HT-29 (cell line): ENCODE data around the gene ABCC4. TPM values are rescaled to one million over a fixed set of nuclear protein-coding genes. Genes with fewer than 3 reads are reported as not detected.

Source experiments
- DNase-seq: peaks from one replicate; pipeline ENCODE4 v3.0.0-alpha.2; 2015; ENCODE audit warnings: low spot score
- total RNA-seq: library from RNA; depleted of rRNA; stranded (reverse); fragments of >200 nt; shearing (Covaris generic); gene quantifications from 2 replicates; pipeline ENCODE4 v1.2.3, GENCODE V29; 2014; rRNA removed

Gene ABCC4, protein sequence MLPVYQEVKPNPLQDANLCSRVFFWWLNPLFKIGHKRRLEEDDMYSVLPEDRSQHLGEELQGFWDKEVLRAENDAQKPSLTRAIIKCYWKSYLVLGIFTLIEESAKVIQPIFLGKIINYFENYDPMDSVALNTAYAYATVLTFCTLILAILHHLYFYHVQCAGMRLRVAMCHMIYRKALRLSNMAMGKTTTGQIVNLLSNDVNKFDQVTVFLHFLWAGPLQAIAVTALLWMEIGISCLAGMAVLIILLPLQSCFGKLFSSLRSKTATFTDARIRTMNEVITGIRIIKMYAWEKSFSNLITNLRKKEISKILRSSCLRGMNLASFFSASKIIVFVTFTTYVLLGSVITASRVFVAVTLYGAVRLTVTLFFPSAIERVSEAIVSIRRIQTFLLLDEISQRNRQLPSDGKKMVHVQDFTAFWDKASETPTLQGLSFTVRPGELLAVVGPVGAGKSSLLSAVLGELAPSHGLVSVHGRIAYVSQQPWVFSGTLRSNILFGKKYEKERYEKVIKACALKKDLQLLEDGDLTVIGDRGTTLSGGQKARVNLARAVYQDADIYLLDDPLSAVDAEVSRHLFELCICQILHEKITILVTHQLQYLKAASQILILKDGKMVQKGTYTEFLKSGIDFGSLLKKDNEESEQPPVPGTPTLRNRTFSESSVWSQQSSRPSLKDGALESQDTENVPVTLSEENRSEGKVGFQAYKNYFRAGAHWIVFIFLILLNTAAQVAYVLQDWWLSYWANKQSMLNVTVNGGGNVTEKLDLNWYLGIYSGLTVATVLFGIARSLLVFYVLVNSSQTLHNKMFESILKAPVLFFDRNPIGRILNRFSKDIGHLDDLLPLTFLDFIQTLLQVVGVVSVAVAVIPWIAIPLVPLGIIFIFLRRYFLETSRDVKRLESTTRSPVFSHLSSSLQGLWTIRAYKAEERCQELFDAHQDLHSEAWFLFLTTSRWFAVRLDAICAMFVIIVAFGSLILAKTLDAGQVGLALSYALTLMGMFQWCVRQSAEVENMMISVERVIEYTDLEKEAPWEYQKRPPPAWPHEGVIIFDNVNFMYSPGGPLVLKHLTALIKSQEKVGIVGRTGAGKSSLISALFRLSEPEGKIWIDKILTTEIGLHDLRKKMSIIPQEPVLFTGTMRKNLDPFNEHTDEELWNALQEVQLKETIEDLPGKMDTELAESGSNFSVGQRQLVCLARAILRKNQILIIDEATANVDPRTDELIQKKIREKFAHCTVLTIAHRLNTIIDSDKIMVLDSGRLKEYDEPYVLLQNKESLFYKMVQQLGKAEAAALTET (N-terminal part only)
- 24.0 and 28.1 TPM in 2 replicates for total RNA-seq

DNA sequence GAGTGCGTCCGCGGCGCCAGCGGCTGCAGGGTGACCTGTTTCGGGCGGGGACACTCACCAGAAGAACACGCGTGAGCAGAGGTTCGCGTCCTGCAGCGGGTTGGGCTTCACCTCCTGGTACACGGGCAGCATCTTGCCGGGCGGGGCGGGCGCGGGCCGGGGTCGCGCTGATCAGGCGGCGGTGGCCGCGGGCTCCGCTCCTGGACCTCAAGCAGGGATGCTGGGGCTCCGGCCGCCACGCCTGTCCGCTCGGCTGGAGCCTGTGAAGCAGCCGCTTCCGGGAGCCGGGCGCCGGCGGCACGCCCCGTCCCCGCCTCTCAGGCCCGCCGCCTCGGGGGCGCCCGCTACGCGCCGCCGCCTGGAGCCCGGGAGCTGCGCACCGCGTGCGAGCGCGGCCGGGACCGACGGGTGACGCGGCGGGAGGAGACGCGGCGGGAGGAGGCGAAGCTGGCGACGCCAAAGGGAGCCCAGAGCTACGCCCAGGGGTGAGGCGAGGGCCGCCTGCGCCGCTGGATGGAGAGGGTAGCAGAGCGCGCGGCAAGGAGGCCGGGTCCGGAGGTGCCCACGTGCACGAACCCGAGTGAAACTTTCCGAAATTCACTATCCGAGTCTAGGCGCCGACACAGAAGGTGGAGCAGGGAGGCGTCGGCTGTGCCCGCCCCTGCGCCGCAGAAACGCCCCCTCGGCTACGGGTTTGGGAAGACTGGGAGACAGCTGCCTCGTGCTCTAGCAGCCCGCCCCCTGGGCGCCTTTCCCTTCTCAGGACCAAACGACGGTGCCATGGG, at the start of gene ABCC4:
Gene ABCC4 (minus strand): TSS at position 269 of the 785 bp plus-strand sequence. CDS start 137 bp downstream, at position 132.
- DNase-seq = peak; percentile 90

DNA sequence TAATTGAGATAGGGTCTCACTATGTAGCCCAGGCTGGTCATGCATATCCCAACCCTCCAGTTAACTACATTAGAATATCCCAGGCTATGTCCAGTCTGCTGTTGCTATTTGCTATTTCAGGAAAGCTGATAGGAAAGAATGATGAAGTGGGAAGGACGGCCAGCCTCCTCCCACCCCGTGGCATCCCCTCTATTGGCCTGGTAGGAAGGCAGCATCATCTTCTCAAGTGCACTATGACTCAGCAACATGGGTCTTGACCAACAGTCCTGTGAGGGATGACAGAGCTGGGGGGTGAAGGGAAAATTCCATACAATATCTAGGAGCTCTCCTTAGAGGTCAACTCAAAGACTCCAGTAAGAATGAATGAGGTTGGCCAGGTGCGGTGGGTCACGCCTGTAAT, 48.0 kb upstream of the ABCC4 start:
- no peak for DNase-seq

DNA sequence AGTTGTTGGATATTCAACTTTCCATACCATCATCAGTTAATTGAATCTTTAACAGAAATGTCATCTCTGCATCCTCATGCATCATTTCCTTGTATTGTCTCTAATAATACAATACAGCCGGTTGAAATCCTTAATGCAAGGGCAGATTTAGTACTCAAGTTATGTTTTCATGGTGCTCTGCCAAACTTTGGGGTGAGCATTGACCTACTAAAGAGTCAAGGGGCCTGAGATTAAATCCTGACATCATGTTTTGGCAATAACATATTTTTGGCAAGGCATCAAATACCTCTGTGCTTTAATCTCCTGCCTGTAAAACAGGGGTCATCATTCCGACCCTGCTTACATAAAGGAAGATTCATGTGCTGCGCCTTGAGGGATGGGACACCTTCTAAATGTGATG, 42.7 kb upstream of the ABCC4 start:
- DNase-seq = no peak

DNA sequence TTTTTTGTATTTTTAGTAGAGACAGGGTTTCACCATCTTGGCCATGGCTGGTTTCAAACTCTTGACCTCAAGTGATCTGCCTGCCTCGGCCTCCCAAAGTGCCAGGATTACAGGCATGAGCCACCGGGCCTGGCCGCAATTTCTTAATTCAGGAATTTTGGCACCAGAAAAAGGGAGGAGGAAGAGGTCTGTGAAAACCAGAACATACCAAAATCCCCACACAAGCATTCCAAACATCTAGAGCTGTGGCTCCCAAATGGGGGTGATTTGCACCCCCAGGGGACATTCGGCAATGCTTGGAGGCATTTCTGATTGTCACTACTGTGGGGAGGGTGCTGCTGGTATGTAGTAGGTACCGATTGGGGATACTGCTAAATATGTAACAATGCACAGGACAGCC, 40.2 kb upstream of the ABCC4 start:
- no peak for DNase-seq

DNA sequence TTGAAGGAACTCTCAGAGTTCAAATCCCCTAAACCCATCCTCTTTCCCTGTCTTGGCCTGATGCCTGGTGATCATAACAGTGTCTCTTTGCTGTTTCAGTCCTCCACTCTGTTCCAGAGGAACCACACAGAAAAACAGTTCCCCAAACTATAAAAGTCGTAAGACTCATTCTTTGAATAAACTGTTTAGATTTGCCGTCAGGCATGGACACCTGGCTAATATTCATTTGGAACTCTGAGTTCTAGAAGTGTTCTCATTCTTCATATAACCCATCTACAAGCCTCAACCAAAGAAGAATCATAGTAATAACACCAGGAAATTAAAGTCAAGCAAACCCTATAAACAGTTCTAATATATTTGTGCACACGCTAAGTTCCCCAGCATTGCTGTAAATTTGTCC, 37.7 kb upstream of the ABCC4 start:
- no peak for DNase-seq

DNA sequence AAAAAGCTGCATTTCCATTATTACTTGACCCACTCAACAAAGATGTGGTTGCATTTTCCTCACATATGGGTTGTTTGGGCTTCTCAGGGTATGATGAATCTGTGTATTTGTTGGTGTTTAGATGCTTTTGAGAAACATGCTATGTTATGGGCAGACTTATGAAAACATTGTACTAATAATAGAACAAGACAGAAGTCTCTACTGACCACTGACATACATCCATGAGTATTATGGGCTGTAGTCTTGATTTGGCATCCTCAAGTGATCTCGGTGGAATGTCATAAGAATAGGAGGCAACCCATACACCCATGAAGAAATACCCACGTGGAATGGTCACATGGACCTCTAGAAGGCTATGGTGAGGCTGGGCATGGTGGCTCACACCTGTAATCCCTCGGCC, 36.3 kb upstream of the ABCC4 start:
- DNase-seq = no peak

DNA sequence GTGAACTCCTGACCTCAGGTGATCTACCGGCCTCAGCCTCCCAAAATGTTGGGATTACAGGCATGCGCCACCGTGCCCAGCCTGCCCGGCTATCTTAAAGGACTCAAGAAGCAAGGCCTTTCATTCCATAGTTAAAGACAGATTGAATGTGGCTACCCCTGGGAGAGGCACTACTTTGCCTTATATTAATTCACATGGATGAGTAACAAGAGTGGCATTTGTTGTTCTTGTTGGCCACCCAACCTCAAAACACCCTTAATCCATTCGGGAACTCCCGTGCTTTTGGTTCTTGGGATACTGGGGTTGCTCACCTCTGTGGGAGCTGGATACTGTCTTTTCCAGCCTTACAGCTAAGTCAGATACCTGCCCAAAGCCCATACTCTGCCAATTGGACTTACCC, 34.4 kb upstream of the ABCC4 start:
- DNase-seq = no peak

DNA sequence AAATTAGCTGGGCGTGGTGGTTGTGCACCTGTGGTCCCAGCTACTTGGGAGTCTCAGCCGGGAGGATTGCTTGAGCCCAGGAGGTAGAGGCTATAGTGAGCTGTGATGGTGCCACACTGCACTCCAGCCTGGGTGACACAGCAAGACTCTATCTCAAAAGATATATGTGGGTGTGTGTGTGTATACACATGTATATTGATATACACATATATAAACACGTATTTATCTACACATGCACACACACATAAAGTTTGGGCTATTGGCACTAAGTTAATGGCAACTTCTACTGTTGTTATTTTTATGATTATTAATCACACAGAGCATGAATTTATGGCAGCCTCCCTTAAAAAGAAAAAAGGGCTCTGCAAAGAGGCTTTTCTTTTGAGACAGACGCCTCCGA, 27.1 kb upstream of the ABCC4 start:
- no peak for DNase-seq

DNA sequence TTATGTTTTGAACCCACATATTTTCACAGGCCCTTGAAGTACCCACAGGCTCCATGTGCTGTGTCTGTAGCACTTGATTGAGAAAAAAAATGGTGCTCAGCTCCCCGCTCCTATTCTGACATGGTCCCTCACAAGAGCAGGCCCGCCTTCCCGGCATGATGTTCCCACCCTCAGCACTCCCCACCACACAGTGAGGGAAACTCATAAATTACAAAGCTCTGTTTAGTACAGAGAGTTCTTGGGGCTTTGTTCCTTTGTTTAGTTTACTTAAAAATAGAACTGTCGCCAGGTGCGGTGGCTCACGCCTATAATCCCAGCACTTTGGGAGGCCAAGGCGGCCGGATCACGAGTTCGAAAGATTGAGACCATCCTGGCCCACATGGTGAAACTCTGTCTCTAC, 25.9 kb upstream of the ABCC4 start:
- DNase-seq = no peak

DNA sequence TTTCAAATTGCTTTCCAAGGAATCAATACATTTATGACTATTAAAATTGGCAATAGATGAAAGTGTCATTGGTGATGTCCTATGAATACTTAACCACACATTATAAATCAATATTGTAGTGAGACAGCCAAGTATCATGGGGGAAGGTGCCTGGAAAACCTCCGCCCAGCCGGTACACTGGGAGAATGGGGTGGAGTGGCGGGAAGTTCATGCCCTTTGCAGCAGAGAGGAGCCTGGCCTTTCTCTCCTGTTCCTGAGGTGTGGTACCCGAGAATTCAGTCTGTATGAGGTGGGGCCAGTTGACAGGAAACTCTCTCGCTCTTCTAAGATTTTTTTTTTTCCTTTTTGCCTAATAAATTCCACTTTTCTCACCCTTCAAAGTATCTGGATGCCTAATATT, 25.4 kb upstream of the ABCC4 start:
- no peak for DNase-seq

DNA sequence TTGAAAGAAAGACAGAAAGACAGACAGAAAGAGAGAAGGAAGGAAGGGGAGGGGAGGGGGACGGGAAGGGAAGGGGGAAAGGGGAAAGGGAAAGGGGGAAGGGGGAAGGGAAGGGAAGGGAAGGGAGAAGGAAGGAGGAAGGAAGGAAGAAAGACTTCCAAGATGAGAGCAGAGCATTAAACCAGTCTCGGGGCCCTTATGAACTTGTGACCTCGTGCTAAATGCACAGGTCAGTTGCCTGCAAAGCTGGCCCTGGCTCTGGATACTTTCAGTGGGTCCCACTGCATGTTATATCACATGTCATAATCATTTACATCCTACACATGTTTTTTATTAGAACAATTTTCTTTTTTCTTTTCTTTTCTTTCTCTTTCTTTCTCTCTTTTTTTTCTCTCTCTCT, 24.2 kb upstream of the ABCC4 start:
- no peak for DNase-seq

DNA sequence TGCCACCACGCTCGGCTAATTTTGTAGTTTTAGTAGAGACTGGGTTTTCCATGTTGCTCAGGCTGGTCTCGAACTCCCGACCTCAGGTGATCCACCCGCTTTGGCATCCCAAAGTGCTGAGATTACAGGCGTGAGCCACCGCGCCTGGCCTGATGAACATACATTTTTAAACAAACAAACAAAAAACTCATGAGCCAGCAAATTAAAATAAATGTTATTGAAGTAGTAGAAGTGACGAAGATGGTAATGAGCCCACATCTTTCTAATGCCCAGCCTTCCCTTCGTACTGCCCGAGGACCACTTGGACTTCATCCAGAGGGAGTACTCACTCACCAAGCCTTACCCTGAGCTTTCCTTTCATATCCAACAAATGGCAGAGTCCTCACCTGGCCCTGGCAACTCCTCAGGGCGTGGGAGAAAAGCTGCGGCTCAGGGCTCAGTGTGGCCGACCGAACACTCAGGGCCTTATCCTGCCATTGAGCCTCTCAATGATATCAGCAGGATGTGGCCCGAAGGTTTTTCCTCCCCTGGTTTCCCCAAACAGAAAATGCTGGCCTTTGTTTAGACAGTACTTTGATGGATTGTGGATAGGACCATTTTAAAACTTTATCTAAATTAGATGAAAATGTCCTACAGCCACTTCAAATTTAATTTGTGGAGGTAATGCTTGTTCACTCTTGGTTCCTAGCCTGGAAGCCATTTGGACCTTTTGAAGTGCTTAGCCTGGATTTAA, 22.8 kb upstream of the ABCC4 start:
- DNase-seq = no peak

DNA sequence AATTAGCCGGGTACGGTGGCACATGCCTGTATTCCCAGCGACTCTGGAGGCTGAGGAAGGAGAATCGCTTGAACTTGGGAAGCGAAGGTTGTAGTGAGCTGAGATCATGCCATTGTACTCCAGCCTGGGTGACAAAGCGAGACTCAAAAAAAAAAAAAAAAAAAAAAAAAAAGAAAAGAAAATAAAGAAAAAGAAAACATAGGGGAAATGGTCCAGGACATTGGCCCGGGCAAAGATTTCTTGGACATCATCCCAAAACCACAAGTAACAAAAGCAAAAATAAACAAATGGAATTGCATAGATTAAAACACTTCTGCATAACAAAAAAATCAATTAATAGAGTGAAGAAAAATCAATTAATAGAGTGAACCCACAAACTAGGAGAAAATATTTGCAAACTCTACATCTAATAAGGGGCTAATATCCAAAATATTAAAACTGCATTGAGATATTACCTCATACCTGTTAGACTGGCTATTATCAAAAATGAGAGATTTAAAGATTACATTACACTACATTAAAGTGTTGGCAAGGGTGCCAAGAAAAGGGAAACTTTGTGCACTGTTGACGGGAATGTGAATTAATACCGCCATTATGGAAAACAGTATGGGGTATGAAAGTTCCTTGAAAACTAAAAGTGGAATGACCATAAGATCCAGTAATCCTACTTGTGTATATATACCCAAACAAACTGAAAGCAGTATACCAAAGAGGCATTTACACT, 18.5 kb upstream of the ABCC4 start:
- DNase-seq = no peak

DNA sequence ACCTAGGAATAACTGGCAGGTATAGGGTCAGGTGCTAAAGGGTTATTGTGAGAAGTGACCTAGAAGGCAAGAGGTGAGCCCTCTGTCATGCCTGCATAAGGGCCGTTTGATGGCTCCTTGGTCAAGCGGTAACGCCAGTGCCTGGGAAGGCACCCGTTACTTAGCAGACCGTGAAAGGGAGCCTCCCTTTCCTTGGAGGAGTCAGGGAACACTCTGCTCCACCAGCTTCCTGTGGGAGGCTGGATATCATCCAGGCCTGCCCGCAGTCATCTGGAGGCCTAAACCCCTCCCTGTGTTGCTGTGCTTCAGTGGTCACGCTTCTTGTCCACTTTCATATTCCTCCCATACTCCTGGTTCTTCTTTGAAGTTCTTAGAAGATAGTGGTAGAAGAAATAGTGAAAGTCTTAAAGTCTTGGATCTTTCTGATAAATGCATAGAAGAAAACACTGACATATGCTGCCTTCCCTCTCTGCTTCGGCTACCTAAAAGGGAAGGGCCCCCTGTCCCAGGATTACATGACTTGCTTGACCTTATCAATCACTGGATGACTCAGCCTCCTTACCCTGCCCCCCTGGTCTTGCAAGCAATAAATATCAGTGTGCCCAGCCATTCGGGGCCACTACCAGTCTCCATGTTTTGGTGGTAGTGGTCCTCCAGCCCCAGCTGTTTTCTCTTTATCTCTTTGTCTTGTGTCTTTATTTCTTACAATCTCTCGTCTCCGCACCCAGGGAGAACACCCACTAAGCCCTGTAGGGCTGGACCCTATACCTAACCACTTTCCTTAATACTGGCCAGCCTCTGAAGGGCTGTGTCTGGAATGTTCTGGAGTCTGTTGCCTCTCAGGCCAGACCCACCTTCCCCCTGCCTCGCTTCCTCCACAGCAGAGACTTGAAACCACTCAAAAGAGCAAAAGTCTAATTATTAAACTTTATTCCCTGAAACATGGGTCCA, 16.1 kb upstream of the ABCC4 start:
- DNase-seq = no peak

DNA sequence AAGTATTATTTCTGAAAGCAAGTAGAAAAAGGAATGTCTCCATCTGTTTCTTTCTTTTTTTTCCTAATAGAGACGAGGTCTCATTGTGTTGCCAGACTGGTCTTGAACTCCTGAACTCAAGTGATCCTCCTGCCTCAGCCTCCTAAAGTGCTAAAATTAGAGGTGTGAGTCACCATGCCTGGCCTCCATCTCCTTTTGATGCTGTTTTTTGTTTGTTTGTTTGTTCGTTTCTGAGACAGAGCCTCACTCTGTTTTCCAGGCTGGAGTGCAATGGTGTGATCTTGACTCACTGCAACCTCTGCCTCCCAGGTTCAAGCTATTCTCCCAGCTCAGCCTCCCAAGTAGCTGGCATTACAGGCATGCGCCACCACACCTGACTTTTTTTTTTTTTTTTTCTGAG, 14.5 kb upstream of the ABCC4 start:
- DNase-seq = no peak

DNA sequence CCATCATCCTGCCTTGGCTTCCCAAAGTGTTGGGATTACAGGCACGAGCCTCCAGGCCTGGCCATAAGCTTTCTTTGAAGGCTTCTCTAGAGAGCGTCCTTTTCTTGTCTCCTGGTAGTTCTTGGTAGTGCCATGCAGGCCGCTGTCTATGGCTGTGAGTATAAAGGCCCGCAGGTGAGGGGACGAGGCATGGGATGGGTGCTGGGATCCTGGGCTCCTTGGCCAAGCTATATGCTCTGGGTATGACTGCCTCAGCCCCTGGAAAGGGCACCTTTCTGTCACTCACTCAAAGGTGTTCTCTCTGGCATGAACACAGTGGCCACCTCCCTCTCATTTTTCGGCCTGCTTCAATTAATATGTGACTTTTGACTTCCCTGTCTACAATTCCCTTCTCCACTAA, 6.3 kb upstream of the ABCC4 start:
- no peak for DNase-seq

DNA sequence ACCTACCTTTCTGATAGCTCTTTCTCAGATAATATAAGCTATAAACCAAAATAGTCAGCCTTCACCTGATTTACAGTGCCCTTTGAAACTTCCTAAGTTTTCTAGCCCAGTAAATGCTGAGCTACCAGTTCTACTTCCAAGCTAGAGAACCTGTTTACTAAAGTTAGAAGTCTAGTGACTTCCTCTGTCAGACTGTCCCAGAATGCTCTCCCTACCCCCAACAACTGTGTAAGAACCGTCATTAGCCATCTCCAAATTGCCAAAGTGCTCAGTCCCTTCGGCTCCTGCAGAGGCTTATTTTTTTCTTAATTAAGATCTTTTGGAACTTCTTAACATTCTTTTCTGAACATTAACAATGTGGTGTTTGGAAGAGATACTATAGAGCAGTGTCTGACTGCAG, 3.2 kb upstream of the ABCC4 start:
- no peak for DNase-seq

DNA sequence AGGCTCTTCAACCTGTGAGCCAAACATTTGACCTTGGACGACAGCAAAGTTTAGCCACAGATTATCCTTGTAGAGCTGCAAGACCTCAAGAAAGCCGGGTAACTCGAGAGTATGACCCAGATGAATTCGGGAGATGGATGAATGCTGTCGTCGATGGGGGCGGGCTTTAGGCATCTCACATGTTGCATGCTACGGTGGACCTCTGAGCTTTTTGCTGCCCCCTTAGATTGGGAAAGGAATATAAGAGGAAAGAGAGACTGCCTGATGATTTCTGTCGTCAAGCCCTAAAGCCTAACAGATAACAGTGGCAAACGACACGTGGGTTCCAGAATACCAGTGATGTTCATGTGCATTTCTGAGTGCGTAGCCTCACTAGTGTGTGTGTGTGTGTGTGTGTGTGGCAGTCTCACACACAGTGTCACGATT, 730 bp upstream of the ABCC4 start:
- DNase-seq = no peak
